ENCODE data around the gene SSH3.

DNA sequence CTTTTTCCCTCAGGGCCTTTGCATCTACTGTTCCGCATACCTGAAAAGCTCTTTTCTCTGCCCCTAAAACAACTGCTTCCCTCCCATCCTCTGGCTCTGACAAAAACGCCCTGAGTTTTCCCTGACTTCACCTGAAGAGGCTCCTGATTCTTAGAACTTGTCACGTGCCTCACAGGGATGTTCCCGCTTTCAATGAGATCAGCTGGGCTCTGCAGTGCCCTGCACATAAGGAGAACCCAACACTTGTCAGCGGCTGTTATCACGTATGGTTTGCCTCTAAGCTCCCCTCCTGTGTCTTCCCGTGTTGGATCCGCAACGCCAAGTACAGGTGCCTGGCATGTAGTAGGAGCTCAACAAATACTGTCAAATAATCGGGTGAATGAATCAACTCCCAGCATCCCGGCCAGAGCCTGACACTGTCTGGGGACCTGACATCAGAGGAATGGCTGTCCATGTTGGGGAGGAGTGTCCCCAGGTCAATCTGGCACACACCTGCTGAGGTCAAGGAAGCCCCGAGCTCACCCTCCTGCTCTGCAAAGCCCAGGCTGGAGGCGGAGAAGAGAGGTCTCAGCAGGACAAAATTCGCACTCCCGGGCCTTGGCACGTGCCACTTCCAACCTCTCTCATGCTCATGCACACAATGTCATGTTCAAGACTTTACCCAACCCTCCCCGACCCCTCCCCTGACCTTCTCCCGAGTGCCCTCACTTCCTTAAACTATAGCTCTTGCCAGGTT lies 41.2 kb upstream of the SSH3 start:
- TF ChIP-seq, protein P1, sequence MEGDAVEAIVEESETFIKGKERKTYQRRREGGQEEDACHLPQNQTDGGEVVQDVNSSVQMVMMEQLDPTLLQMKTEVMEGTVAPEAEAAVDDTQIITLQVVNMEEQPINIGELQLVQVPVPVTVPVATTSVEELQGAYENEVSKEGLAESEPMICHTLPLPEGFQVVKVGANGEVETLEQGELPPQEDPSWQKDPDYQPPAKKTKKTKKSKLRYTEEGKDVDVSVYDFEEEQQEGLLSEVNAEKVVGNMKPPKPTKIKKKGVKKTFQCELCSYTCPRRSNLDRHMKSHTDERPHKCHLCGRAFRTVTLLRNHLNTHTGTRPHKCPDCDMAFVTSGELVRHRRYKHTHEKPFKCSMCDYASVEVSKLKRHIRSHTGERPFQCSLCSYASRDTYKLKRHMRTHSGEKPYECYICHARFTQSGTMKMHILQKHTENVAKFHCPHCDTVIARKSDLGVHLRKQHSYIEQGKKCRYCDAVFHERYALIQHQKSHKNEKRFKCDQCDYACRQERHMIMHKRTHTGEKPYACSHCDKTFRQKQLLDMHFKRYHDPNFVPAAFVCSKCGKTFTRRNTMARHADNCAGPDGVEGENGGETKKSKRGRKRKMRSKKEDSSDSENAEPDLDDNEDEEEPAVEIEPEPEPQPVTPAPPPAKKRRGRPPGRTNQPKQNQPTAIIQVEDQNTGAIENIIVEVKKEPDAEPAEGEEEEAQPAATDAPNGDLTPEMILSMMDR (conservative IDR thresholded peaks at IDR 0.05 in 1 of 2, IDR thresholded peaks at IDR 0.05 in 1 of 2; ENCODE audit: low read depth in 1 of 2, low read length in 2 of 2), result no peak
- no peak for TF ChIP-seq EZH2 (IDR thresholded peaks at IDR 0.05; ENCODE audit: low read length, missing control alignments)

Data from fibroblast of lung (primary cell).